NCI-H226 (cell line): ENCODE measurements around the gene GAA.
A peak's percentile ranks its signal among the peaks of the same experiment; 100 is the strongest.

Experiments
- DNase-seq: peaks from one replicate; pipeline ENCODE4 v3.0.0-alpha.2; 2015

GAA gene

DNA sequence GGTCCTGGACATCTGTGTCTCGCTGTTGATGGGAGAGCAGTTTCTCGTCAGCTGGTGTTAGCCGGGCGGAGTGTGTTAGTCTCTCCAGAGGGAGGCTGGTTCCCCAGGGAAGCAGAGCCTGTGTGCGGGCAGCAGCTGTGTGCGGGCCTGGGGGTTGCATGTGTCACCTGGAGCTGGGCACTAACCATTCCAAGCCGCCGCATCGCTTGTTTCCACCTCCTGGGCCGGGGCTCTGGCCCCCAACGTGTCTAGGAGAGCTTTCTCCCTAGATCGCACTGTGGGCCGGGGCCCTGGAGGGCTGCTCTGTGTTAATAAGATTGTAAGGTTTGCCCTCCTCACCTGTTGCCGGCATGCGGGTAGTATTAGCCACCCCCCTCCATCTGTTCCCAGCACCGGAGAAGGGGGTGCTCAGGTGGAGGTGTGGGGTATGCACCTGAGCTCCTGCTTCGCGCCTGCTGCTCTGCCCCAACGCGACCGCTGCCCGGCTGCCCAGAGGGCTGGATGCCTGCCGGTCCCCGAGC lies 17.9 kb downstream of the GAA start:
- DNase-seq, result no peak

DNA sequence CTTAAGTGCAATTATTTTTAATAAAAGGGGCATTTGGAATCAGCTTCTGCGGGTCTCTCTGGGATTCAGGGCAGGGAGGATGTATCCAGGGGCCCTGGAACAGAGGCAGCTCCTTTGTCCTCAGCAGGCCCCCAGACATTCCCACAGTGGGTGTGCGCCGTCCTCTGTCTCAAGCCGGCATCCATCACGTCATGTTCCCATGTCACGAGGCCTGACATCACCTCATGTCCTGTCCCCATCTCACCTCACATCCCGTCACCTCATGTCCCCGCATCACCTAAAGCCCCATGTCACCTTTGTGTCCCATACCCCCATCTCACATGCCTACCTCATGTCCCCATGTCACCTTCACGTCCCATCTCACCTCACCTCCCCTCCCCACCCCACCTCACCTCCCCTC lies 18.5 kb downstream of the GAA start:
- no peak for DNase-seq

DNA sequence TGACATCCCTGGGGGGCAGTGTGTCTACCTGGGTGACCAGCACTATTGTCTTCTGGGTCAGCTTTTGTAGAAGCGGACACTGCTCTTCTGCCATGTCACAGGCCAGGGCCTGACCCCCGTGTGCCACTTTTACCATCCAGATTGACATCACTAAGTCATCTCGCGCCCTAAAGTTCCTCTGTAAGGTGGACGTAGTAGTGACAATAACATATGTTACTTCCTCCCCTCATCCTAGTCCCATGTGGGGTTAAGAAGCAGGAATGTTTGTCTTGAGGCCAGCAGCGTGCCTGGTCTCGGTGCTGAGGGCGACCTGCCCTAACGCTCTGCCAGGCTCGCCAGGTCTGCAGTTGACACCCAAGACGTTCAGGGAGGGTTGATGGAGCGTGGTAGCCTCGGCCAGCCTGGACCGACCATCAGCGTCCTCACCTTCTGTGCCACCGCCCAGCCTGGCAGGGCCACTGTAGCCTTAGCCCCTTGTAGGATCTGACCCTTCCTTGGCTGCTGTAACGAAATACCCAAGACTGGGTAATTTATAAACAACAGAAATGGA lies 20.7 kb downstream of the GAA start:
- no peak for DNase-seq

DNA sequence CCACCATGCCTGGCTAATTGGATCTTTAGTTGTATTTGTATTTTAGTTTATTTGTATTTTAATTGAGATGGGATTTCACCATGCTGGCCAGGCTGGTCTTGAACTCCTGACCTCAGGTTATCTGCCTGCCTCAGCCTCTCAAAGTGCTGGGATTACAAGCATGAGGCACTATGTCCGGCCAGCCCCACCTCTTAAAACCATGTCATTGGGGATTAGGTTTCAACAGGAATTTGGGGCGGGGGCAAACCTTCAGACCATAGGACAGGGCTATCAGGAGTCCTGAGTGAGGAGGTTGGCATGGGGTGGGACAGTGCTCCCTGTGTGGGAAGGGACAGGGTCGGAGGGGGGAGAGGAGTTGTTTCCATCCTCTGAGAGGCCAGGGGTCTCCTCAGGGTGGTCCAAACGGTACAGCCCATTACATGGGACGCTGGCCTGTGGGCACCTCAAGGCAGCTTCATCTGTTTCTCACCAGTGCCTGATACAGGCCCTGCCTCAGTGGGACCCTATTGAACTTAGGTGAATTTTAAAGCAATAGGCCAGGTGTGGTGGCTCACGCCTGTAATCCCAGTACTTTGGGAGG lies 21.6 kb downstream of the GAA start:
- no peak for DNase-seq

DNA sequence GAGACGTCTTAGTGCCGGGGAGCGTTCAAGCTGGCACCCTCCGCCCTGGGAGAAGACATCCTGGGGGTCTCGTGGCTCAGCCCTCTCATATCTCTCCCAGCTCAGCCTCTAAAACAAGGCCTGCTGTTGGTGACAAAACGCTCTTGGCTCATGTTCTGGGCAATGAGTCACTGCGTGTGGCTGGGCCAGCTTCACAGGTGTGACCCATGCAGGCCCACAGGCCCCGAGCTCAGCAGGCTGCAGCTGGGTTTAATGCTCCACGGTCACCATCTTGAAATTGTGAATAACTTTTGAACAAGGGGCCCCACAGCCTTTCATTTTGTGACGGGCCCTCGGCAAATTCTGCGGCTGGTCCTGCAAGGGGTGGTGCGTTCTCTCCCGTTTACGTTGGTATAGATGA lies 22.4 kb downstream of the GAA start:
- no peak for DNase-seq

DNA sequence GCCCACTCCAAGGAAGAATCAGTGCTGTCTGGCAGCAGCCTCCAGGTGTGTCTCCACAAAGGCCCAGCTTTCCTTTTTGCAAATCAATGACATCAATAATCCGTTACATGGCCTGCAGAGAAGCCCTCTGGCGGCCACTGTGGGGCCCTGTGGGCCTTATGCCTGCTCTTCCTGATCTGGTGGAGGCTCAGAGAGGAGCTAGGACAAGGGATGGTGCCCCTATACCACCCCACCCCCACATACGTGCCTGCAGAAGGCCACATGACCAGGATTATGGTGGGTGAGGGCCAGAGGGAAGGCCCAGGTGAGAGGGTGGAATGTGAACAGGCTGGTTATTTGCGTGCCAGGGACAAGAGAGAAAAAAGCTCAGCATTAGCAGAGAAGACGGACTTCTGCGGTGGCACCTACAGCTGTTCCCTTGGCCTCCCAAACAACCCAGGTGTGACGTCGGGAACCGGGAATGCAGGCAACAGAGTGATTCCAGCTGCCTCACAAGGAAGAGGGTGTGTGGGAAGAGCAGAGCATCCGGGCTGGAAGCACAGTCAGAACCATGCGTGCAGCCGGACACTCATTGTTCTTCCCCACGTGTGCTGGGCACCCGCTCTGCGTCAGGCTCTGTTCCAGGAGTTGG lies 23.1 kb downstream of the GAA start:
- no peak for DNase-seq

DNA sequence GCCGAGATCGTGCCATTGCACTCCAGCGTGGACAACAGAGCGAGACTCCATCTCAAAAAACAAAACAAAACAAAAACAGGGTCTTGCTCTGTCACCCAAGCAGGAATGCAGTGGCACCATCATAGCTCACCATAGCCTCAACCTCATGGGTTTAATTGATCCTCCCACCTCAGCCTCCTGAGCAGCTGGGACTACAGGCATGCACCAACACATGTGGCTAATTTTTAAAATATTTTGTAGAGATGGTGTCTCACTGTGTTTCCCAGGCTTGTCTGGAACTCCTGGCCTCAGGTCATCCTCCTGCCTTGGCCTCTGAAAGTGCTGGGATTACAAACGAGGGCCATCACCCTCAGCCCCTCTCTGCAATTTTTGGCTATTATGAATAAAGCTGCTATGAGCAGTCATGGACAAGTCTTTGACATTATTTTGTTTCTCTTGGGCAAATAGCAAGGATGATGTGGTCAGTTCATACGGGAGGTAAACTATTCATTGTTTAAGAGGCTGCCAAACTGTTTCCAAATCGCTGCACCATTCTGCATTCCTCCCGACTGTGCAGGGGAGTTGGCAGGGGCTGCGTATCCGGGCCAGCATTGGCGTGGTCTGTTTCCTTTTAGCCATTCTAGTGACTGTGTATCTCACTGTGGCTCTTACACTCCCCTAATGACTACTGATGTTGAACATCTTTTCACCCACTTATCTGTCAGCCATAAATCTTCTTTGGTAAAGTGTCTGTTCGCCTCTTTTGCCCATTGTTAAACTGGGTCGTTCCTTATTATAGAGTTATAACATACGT lies 24.5 kb downstream of the GAA start:
- DNase-seq, result peak; percentile 53

DNA sequence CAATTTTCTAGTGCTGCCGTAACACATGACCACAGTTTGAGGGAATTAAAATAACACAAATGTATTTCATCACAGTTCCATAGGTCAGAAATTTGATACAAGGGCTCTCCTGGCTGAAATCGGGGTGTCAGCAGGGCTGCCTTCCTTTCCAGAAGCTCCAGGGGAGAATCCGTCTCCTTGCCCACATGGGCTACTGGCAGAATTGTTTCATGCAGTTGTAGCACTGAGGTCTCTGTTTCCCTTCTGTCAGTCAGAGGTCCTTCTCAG lies 25.0 kb downstream of the GAA start:
- no peak for DNase-seq

DNA sequence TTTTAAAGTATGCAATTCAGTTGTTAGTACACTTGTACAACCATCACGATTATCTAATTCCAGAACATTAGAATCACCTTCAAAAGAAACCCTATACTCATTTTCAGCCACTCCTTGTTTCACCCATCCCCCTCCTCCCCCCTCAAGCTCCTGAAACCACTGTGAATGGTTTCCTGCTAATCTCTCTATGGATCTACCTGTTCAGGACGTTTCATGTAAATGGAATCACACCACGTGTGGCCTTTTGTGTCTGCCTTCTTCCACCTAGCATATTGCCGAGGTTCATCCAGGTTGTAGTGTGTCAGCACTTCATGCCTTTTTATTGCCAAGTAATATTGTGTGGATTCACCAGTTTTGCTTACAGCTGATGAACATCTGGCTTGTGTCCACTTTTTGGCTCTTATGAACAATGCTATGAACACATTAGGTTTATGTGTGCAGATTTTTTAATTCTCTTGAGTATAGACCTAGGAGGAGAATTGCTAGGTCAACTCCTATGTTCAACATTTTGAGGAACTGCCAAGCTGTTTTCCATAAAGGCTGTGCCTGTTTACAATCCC lies 27.7 kb downstream of the GAA start:
- DNase-seq, result no peak

DNA sequence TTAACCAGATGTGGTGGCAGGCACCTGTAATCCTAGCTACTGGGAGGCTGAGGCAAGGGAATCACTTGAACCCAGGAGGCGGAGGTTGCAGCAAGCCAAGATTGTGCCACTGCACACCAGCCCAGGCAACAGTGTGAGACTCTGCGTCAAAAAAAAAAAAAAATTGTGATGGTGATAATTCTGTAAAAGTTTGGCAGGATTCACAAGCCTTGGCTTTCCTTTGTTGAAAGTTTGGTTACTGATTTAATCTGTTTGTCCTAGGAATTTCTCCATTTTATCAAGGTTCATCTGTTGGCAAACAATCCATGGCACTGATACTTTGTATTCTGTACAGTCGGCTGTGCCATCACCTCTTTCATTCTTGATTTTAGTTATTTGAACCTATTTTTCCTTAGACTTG lies 29.6 kb downstream of the GAA start:
- no peak for DNase-seq

DNA sequence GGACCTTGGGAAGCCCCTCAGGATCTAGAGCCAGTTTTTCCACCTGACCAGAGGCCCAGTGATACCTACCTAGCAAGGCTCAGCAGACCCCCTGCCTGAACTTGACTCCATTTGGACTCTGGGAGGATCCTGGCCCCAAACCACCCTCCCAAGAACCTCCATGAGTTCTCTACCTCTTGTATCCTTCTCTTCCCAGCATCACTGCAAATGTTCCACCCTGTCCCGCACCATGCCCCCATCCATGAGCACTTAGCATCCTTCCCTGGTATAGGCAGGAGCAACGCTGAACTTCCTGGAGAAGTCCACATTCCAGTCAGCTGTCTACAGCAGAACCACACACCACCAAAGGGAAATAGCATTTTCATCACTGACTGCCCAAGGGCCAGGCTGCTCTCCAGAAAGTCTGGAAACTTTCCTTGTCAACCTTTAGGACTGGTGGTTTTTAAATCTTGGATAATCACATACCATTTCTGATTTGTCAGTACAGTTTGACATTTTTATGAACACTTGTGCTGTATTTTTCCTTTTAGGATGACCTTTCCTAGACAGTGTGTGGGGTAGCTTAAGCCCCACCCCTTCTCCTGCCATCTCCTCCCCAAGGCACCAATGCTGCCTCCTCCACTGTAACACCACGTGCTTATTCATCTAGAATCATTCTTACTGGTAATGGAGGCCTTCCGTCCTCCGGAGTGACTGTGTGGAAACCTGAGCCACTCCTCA lies 31.7 kb downstream of the GAA start:
- no peak for DNase-seq

DNA sequence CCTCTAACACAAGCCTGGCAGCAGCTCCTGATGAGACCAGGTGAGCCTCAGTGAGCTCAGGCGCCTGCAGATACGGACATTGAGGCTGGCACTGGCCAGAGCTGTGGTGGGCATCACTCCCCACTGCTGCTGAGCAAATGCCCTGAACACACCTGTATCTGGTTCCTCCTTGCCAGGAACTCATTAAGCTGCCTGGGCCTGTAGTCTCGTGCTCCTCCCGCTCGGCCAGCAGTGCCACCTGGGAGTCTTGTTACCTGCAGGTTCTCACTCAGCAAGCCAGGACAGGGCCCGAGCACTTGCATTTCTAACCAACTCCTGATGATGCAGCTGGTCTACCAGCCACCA lies 32.2 kb downstream of the GAA start:
- no peak for DNase-seq

DNA sequence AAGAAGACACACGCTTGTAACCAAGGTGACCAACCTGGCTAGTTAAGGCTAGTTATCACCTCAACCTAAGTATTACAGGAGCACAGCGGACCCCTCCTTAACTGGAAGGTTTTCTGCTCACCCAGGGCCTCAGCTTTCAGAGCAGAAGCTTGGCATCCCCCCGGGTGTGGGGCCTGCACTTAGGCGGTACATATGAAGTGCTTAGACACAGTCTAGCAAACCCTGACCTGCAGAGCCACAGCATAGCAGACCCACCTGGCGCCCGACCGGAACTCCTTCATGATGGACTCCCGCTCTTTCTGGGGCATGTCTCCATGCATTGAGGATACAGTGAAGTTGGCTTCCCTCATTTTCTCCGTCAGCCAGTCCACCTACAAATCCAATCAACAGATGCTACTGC lies 35.8 kb downstream of the GAA start:
- no peak for DNase-seq

DNA sequence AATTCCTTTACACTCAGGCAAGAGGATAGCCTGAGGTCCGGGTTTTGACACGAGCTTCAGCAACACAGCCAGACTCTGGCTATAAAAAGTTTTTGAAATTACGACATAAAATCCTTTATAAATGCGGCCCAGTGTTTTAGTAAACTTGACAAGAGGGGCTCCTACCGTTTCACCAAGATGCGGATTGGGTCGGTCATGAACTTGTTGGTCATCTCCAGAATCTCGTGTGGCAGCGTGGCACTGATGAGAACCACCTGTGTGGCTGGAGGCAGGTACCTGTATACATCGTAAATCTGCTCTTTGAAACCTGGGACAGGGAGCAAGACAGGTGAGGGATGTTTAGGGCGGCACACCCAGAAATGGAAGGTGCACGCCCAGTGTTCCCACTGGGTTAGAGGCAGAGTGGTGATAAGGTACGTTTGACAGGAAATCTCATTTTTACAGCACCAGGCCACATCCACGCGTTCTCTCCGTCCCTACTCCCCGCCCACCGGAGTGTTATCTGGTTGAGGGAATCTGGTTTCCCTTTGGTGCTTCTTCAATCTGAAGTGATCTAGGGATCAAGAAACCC lies 37.6 kb downstream of the GAA start:
- no peak for DNase-seq

DNA sequence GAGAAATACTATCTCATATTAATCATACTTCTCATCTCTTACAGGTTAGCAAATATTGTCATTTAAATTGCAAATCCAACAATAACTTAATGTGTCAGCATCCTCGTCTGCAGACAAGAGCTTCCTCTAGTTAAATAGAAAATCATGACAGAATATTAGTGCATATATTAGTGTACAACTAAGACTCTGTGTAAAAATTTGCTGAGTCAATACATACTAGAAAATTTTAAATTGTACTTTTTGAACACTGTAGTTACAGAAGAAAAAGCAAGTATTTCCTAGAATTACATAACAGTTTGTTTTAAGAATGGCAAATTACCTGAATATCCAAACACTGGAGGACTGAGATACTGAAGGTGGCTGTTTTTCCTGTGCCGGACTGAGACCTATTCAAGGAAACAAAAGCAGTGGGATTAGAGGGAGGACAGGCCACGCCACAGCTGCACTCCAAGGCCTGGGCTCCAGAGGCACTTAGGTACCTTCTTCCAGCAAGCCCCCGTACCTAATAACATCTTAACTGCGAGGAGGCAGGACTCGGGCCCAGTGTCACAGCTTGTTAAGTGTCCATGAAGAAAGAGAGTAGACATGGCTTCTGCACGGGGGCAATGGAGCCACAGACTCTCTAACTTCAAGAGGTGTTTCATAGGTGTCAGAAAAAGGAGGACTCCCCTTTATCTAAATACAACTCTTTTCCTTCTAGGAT lies 40.2 kb downstream of the GAA start:
- no peak for DNase-seq

DNA sequence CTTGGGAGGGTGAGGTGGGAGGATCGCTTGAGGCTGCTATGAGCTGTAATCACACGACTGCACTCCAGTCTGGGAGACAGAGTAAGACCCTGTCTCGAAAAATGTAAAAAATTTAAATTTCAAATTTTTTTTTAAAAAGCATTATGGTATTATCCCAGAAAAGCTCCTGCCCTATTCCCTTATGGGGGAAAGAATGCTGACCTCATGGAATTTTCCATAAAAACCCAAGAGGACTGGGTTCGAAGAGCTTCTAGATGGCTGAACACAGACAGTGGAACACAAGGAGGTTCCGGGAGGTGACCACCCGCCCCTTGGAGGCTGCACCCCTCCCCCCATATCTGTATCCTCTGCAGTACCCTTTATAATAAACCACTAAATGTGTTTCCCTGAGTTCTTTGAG lies 41.5 kb downstream of the GAA start:
- DNase-seq, result no peak

DNA sequence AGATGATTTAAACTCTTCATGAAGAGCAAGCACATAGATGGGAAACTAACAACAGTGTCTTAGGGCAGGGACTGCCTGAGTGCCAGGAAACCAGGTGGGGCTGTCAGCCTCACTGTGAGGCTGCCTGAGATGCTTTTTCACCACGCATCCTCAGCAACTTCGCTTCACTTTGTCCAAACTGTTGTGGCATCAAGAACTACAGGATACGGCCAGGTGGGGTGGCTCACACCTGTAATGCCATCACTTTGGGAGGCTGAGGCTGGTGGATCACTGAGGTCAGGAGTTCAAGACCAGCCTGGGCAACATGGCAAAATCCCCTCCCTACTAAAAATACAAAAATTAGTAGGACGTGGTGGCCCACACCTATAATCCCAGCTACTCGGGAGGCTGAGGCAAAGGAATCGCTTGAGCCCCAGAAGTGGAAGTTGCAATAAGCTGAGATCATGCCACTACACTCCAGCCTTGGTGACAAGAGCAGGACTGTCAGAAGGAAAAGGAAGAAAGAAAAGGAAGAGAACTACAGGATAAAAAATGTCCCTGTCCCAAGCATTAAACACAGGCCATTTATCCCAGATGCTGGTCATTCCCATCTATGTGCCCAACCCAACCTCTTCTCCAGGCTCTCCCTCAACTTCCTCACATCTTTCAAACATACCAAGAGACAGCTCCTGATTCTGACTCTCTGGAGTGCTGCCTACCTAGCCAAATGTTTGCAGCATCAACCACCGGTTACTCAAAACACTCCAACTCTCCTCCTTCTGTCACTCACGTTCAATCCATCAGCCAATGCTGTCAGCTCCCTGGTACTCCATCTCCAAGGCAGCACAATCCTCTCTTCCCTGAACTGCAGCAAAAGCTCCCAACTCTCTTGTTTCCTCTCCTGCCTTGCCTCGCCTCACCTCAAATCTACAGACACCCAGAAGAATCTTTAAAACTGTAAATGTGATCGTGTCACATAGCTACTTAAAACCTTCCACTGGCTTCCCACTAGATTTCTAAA lies 44.0 kb downstream of the GAA start:
- no peak for DNase-seq

DNA sequence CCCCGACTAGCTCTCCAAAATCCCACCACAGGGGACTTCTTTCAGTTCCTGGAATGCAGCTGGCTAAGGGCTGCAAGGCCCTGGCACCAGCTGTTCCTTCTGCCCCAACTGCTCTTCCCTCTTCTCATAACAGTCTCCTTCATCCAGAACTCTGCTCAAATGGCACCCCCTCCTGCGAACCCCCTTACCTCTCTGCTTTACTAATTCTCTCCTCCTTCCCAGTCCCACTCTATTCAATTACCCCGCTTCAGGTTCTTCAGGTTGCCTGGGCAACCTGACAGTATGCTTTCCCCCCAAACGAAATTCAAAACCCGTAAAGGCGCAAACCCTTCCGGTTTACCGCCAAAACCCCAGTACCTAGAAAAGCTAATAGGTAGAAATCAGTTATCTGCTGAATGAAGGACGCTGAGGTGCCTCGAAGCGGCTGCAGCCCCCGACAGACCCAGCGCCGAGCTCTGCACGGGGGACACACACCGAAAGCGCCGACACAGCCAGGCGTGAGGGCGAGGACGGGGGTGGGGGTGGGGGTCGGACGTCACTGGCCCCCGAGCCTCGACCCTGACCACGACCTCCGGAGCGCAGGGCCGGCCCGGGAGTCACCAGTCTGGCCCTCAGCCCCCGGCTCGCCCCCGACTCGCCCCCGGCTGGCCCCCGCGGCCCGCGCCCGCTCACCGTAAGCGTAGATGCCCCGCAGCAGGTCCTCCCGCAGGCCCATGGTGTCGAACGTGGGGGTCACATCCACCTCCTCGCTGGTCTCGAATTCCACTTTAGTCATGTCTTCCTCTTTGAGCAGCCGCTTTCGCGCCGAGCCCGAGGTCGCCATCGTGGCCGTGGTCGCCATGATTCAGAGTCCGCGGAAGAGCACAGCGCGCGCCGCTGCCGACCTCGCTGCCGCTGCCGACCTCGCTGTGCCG lies 45.0 kb downstream of the GAA start:
- no peak for DNase-seq

DNA sequence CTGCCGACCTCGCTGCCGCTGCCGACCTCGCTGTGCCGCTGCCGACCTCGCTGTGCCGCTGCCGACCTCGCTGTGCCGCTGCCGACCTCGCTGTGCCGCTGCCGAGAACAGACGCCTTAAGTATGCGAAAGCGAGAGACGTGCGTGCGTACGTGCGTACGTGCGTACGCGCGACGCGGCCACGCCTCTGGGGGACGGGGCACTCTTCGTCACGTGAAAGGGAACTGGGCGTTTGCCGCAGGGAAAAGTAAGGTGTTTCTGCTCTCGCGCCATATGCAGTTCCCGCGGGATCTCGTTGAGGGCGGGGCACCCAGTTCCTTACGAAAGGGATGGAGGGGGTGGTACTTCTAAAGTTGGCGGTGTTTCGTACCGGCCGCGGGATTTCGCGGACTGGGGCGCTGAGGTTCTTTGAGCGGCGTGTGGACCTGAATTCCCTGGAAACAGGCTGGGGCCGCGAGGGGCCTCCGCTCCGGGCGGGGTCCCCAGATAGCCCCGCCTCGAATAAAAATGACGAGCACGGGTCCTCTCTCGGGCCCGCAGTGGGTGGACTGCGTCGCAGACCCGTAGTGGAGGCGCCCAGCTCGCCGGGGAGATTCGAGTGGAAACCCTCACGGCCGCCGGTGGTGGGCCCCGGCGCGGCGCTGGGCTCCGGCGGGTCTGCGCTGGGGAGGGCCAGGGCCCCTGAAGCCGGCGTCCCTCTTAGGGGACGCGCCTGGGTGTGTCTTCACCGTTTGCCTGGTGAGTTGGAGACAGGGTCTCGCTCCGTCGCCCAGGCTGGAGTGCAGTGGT lies 45.8 kb downstream of the GAA start, which contains the start of gene EIF4A3:
Gene EIF4A3 (minus strand): TSS at position 94 of the 788 bp plus-strand sequence. CDS start 167 bp downstream, outside the sequence.
- DNase-seq, result peak; percentile 98
